PFSK-1 (cell line): ENCODE data around the gene BCL7C.

Experiments
- POLR2AphosphoS5 ChIP-seq: IDR thresholded peaks from 2 replicates; pipeline ENCODE4 v1.6.1; 2012; ENCODE audit warnings: low read depth, mild to moderate bottlenecking, control low read depth, low read length, moderate library complexity
- REST ChIP-seq, 2 experiments: IDR thresholded peaks; 2 replicates each; pipeline versions ENCODE4 v1.6.1 to v1.8.0; 2011 to 2012; ENCODE audit warnings: low read depth in 2 of 2, low read length in 2 of 2, control low read depth in 1 of 2, inconsistent platforms in 1 of 2, mild to moderate bottlenecking in 1 of 2, moderate library complexity in 1 of 2; ENCODE audit not compliant: insufficient read depth in 1 of 2
- TAF1 ChIP-seq: IDR thresholded peaks from 2 replicates; pipeline ENCODE4 v1.6.1; 2012; ENCODE audit warnings: low read length, control low read depth, borderline replicate concordance; ENCODE audit not compliant: insufficient read depth

- no peak for TF ChIP-seq REST (IDR thresholded peaks at IDR 0.05; ENCODE audit: insufficient read depth in 1 of 2, low read depth in 2 of 2, low read length in 2 of 2)
- no peak for TF ChIP-seq TAF1
- TF ChIP-seq POLR2AphosphoS5: no peak
These were observed 31.2 kb upstream of the BCL7C start for GRCh38 chr16:30924913-30925631.
